ENCODE measurements around the gene TMEM98.
A peak's percentile ranks its signal among the peaks of the same experiment; 100 is the strongest.
"Not testable (repeated sequence)": the region's sequence is repeated elsewhere in the genome, so short reads cannot be mapped to it uniquely, and the experiment has no call there.

TMEM98 gene

GRCh38 chr17:32954477-32954876, 26.5 kb downstream of the TMEM98 start:
- TF ChIP-seq CTCF (IDR thresholded peaks at IDR 0.05) (no peak), ZFX (IDR thresholded peaks at IDR 0.05; ENCODE audit: borderline replicate concordance) (no peak)
- H3K27ac ChIP-seq = peak overlapping the region; percentile 21; the same call in 1 of the 2 replicates

GRCh38 chr17:32955155-32955554, 27.2 kb downstream of the TMEM98 start:
- TF ChIP-seq CTCF (IDR thresholded peaks at IDR 0.05) (no peak), ZFX (IDR thresholded peaks at IDR 0.05; ENCODE audit: borderline replicate concordance) (no peak)
- no peak overlapping the region for H3K27ac ChIP-seq

- no peak for TF ChIP-seq CTCF (IDR thresholded peaks at IDR 0.05)
- TF ChIP-seq ZFX (IDR thresholded peaks at IDR 0.05; ENCODE audit: borderline replicate concordance) = no peak
Observed at GRCh38 chr17:32956240-32956970, 28.5 kb downstream of the TMEM98 start.

GRCh38 chr17:32958418-32958817, 30.5 kb downstream of the TMEM98 start:
- no peak for TF ChIP-seq CTCF (IDR thresholded peaks at IDR 0.05)
- TF ChIP-seq ZFX (IDR thresholded peaks at IDR 0.05; ENCODE audit: borderline replicate concordance) = no peak
- no peak overlapping the region for H3K27ac ChIP-seq

More at GRCh38 chr17:32956240-32956970, 28.5 kb downstream of the TMEM98 start:
- H3K27ac ChIP-seq = no peak overlapping the region

GRCh38 chr17:32960815-32961214, 32.9 kb downstream of the TMEM98 start:
- no peak overlapping the region for H3K27ac ChIP-seq
- TF ChIP-seq CTCF (IDR thresholded peaks at IDR 0.05) (no peak), ZFX (IDR thresholded peaks at IDR 0.05; ENCODE audit: borderline replicate concordance) (no peak)

GRCh38 chr17:32962320-32962711, 34.4 kb downstream of the TMEM98 start:
- TF ChIP-seq CTCF (IDR thresholded peaks at IDR 0.05) (no peak), ZFX (IDR thresholded peaks at IDR 0.05; ENCODE audit: borderline replicate concordance) (no peak)
- H3K27ac ChIP-seq = no peak overlapping the region

GRCh38 chr17:32964541-32964940, 36.6 kb downstream of the TMEM98 start:
- TF ChIP-seq CTCF (IDR thresholded peaks at IDR 0.05) (no peak), ZFX (IDR thresholded peaks at IDR 0.05; ENCODE audit: borderline replicate concordance) (no peak)
- H3K27ac ChIP-seq = no peak overlapping the region

- not testable (repeated sequence) for H3K27ac ChIP-seq
Observed at GRCh38 chr17:32969231-32969630, 41.3 kb downstream of the TMEM98 start.
